Psoas muscle (tissue), 8 donors: ENCODE results near the gene TMEM106C. TPM values are rescaled to one million over a fixed set of nuclear protein-coding genes. Genes with fewer than 3 reads are reported as not detected.

Experiments used
- ATAC-seq, 4 donors: fragments of 200-7000 bp; cut with Tn5 transposase; one replicate each; pipeline ENCODE4 v1.9.1; 2020; ENCODE audit warnings: moderate library complexity in 3 of 4, mild to moderate bottlenecking in 2 of 4
- DNase-seq, 2 donors: peaks; one replicate each; pipeline ENCODE4 v3.0.0-alpha.2; 2020
- H3K27ac ChIP-seq: fragments of 200-600 bp; one replicate; pipeline ENCODE4 v1.8.0; 2022
- H3K27me3 ChIP-seq, 3 donors: fragments of 200-600 bp in 1 of 3; one replicate each; pipeline versions ENCODE4 v1.6.1 to v1.8.0; 2013 to 2022; ENCODE audit warnings: low read length in 2 of 3, mild to moderate bottlenecking in 2 of 3, moderate library complexity in 1 of 3; ENCODE audit not compliant: insufficient read depth in 3 of 3
- H3K36me3 ChIP-seq, 2 donors: fragments of 200-600 bp in 1 of 2; one replicate each; pipeline versions ENCODE4 v1.6.1 to v1.8.0; 2013 to 2022; ENCODE audit warnings: low read depth in 1 of 2, mild to moderate bottlenecking in 1 of 2, moderate library complexity in 1 of 2; ENCODE audit not compliant: insufficient read depth in 1 of 2
- H3K4me1 ChIP-seq: fragments of 200-600 bp; one replicate; pipeline ENCODE4 v1.8.0; 2022
- H3K4me3 ChIP-seq: fragments of 200-600 bp; one replicate; pipeline ENCODE4 v1.8.0; 2022; ENCODE audit warnings: mild to moderate bottlenecking
- H3K9me3 ChIP-seq: fragments of 200-600 bp; one replicate; pipeline ENCODE4 v1.8.0; 2022
- CTCF ChIP-seq: fragments of 200-600 bp; IDR thresholded peaks from one replicate; pipeline ENCODE4 v1.8.0; 2022; ENCODE audit warnings: antibody characterized with exemption
- WGBS, 3 donors: extraction: QIAGEN DNeasy Blood & Tissue Kit; methylation state at CpG; one replicate each; pipeline versions ENCODE4 v1.1.6 to v1.1.7; 2013; 5-methylcytosine and 5-hydroxymethylcytosine counted together
- intact Hi-C, 2 donors: fragments of 100-400 bp; cut with DNase I; formaldehyde crosslinking; loops; one replicate each; pipeline versions ENCODE4 v1.11.0 to v1.14.2; 2022
- polyA plus RNA-seq, 3 donors: library from polyadenylated mRNA; stranded (reverse); fragments of 200-250 nt; gene quantifications; one replicate each; pipeline ENCODE4 v1.2.3, GENCODE V29; 2013
- total RNA-seq, 4 donors: library from RNA; stranded (reverse); fragmentation: NEBNext Ultra II Directional in 2 of 4; extraction: Animal tissue kit (Norgen Biotek cat#: 25700) in 2 of 4; gene quantifications; one replicate each; pipeline versions ENCODE4 v1.2.1 to v1.2.4, GENCODE V29; 2021 to 2023
- donor health status: healthy with polysubstance abuse.
- donor health status: DM: no; HTN: no; CAD: no; lungs with moderate emphysema.
- donor health status: Bipolar disorder and iron deficiency.
- donor health status: healthy.
- donor health status: DM: yes; HTN: yes; CAD: no.
- donor health status: DM: no; HTN: no; CAD: no.
- donor health status: DM: no; HTN: no; CAD: no.
- donor health status: DM: yes; HTN: yes; CAD: no.

The TMEM106C gene
- total and polyA plus RNA-seq, 7 donors = 7.7 to 33.4 (median 14.7) TPM

GRCh38 chr12:47997321-47997720, 33.9 kb downstream of the TMEM106C start:
- DNase-seq (no peak), ATAC-seq (no peak)
- Histone ChIP-seq H3K4me1 (peaks cover 24% of the 10 kb centered on the region), H3K27me3 (peaks cover 0 to 5% (median 0%) of the 10 kb centered on the region in 3 donors), H3K36me3 (no peaks in the 10 kb centered on the region), H3K27ac (no peak overlapping the region), H3K9me3 (no peaks in the 10 kb centered on the region), H3K4me3 (no peak overlapping the region)
- WGBS, 3 donors = 64 to 74% (median 68%) methylated on average over 3 of the region's 3 CpGs
- intact Hi-C loops = no loop called here
- TF ChIP-seq CTCF = no peak

GRCh38 chr12:47999816-48000215, 36.4 kb downstream of the TMEM106C start:
- Histone ChIP-seq H3K27ac (no peak overlapping the region), H3K36me3 (no peaks in the 10 kb centered on the region), H3K27me3 (peaks cover 0 to 28% (median 15%) of the 10 kb centered on the region in 3 donors), H3K4me3 (no peak overlapping the region), H3K9me3 (no peaks in the 10 kb centered on the region), H3K4me1 (peaks cover 47% of the 10 kb centered on the region)
- TF ChIP-seq CTCF = no peak
- intact Hi-C loops = loop anchor here in 1 of 2 donors (2.0 kb wide), 1 partner anchor 35 kb away; no protein-coding TSS in a partner anchor
- 76 to 86% (median 83%) methylated on average over 9 of the region's 9 CpGs for WGBS, 3 donors
- DNase-seq (no peak), ATAC-seq (no peak)

- ATAC-seq (peak; percentile 17 to 54 (median 27)), DNase-seq (peak in 1 of 2 donors; percentile 34)
- intact Hi-C loops = loop anchor here in 1 of 2 donors (2.0 kb wide), 1 partner anchor 36 kb away; no protein-coding TSS in a partner anchor
- H3K27me3 ChIP-seq = peaks cover 0 to 40% (median 19%) of the 10 kb centered on the region in 3 donors
- H3K4me3 ChIP-seq = peak overlapping the region; percentile 67
- H3K9me3 ChIP-seq = no peaks in the 10 kb centered on the region
- TF ChIP-seq CTCF = no peak
- WGBS, 3 donors = 10 to 19% (median 15%) methylated on average over 18 of the region's 18 CpGs
- H3K27ac ChIP-seq = no peak overlapping the region
- H3K4me1 ChIP-seq = peaks cover 47% of the 10 kb centered on the region
- no peaks in the 10 kb centered on the region for H3K36me3 ChIP-seq
These were observed 37.6 kb downstream of the TMEM106C start for GRCh38 chr12:48000878-48001504.

- Histone ChIP-seq H3K27ac (no peak overlapping the region), H3K4me3 (peak overlapping the region; percentile 67), H3K36me3 (no peaks in the 10 kb centered on the region), H3K9me3 (no peaks in the 10 kb centered on the region), H3K4me1 (peaks cover 40% of the 10 kb centered on the region), H3K27me3 (peaks cover 0 to 47% (median 19%) of the 10 kb centered on the region in 3 donors)
- peak; percentile 71 to 80 (median 75) for ATAC-seq
- DNase-seq = peak in 1 of 2 donors; percentile 55
- WGBS, 3 donors = 0 to 1% (median 0%) methylated on average over 57 of the region's 57 CpGs
- TF ChIP-seq CTCF = no peak
- intact Hi-C loops = loop anchor here in 1 of 2 donors (2.0 kb wide), 1 partner anchor 37 kb away; no protein-coding TSS in a partner anchor
These were observed 38.4 kb downstream of the TMEM106C start for GRCh38 chr12:48001505-48002413.
